Suppressor macrophage (primary cell): ENCODE measurements around the gene RGS17.
"Not testable (repeated sequence)": the region's sequence is repeated elsewhere in the genome, so short reads cannot be mapped to it uniquely, and the experiment has no call there.

Experiments
- DNase-seq, 4 experiments: peaks; one replicate each; pipeline ENCODE4 v3.0.0-alpha.2; 2020 to 2022

RGS17 gene

GRCh38 chr6:153123801-153124200 lies 7.3 kb downstream of the RGS17 start:
- DNase-seq = no peak

GRCh38 chr6:153121311-153121710 lies 9.8 kb downstream of the RGS17 start:
- no peak for DNase-seq

DNA sequence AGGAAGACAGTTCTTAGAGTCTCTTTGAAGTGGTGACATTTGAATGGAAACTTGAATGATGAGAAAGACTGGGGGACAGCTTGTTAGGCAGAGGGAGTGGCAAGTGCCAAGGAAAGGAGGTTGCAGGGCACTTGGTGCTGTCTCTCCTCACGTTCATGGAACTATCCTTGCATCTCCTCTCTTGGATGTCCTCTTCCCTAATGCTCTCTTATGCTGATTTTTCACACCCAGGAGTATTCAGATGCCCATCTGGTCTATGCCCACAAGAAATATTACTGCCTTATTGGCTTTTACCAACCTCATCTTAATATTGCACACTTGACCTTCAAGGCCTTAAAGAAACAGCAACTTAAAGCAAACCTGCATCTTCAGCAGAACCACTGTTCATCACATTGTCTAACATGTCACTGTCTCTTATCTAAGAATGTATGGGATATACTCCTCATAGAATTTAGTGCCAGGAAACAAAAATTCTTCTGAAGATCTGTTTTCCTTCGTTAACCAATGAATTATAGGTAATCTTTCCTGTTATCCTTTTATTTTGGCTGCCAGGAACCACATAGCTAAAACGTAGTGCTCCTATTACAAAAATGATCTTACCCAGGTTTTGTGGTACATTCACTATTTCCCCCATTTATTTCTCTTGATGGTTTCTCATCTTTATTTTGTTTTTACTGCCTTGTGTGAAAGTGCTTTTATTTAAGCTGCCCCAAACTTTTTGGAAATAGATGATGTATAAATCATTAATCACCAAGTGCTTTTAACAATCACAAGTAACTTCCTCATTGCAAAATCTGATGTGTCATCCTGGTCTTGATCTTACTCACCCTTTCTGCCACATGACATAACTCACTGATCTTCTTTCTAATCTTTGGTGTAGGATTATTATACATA lies 12.8 kb downstream of the RGS17 start:
- DNase-seq = peak; percentile 28 to 81 (median 54)

DNA sequence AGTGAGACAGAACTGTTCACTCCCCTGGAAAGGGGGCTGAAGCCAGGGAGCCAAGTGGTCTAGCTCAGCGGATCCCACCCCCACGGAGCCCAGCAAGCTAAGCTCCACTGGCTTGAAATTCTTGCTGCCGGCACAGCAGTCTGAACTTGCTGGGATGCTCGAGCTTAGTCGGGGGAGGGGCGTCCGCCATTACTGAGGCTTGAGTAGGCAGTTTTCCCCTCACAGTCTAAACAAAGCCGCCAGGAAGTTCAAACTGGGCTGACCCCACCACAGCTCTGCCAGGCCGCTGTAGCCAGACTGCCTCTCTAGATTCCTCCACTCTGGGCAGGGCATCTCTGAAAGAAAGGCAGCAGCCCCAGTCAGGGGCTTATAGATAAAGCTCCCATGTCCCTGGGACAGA lies 20.0 kb downstream of the RGS17 start:
- DNase-seq = not testable (repeated sequence)

DNA sequence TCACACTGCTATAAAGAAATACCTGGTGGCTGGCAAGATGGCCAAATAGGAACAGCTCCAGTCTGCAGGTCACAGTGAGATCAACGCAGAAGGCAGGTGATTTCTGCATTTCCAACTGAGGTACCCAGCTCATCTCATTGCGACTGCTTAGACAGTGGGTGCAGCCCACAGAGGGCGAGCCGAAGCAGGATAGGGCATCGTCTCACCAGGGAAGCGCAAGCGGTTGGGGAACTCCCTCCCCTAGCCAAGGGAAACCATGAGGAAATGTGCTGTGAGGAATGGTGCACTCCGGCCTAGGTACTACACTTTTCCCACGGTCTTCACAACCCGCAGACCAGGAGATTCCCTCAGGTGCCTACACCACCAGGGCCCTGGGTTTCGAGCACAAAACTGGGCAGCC lies 20.5 kb downstream of the RGS17 start:
- DNase-seq = not testable (repeated sequence)

DNA sequence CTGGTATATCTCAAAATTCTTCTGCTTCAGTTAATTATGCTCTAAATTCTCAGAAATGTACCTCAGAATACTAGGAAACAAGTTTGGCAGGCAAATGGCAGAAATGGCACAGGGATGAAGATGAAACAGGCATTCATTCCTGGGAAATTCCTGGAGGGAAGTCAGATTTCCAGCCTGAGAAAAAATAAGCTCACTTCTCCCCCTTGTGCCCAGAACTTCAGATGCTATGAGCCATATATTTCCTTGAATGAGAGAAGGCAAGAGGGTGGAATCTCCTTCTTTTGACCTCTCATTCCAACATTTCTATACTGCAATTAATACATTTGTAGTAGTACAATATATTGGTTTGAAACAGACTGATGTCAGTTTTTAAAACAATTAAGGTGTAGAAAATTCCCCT lies 22.8 kb downstream of the RGS17 start:
- DNase-seq = no peak

GRCh38 chr6:153106021-153106420 lies 25.1 kb downstream of the RGS17 start:
- DNase-seq = no peak

- no peak for DNase-seq
These were observed 26.9 kb downstream of the RGS17 start for GRCh38 chr6:153104220-153104619.

- no peak for DNase-seq
These were observed 27.8 kb downstream of the RGS17 start for GRCh38 chr6:153103319-153103655.

DNA sequence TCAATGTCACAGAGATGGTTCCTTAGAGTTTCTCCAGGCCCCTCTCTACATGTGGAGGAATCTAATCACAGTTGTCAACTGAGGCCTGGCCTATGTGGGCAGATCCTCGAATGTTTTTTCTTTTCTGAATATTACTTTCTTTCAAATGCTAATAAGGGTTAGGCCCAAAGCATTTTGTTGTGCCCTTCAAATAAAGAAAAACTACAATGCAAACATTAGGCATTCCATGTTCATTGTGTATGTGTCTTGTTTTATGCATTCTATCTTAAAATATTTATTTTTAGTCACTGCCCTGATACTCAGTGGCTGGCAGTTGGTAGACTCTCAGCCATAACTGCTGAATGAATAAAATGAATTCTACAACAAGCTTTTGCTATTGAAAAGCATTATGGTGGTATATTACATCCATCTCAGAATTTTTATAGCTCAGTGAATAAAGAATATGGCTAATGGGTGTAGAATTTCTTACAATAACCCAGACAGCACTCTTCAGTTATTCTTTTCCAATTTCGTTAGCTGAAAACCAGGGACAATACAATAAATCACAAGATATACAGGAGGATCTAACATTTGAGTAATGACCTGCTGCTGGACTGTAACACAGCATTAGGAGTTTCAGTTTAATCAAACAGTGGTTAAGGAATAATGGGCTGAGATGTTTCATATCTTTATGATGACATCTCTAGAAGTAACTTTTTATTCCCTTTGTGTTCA lies 28.3 kb downstream of the RGS17 start:
- no peak for DNase-seq

- peak in 3 of 4 experiments; percentile 17 to 22 (median 21) for DNase-seq
These were observed 29.6 kb downstream of the RGS17 start for GRCh38 chr6:153101461-153101860.

DNA sequence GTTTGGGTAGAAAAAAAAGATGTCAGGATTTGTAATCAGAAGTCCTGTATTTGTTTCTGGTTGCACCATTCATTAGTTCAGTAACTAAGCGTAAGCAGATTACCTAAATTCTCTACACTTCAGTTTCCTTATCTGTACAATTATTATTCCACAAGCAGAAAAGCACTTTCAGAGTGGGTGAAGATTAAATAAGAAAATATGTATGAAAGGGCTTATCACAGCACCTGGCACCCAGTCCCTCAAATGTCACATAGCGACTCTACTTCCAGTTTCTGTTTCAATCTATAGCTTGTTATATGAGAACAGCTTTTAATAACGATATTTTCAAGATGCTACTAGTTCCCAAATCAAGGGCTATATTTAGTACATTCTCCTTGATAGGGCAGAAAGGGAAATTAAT lies 31.4 kb downstream of the RGS17 start:
- DNase-seq = no peak

DNA sequence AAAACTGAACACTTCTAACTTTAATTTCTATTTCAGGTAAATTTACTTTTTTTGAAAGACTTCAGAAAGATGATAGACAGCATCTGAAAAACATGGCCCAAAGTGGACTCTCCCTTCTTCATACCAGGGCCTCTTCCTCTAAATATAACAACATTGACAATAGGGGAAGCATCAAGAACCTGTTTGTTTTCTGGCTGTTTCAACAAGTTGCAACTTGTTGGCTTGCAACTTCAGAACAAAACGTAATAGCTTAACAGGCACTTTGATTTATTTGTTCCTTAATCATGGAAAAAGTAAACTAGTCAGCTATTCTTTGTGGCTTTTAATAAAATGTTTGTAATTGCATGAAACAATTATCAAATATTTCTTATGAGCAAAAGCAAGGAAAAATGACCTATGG lies 34.3 kb downstream of the RGS17 start:
- DNase-seq = peak in 3 of 4 experiments; percentile 10 to 33 (median 28)

DNA sequence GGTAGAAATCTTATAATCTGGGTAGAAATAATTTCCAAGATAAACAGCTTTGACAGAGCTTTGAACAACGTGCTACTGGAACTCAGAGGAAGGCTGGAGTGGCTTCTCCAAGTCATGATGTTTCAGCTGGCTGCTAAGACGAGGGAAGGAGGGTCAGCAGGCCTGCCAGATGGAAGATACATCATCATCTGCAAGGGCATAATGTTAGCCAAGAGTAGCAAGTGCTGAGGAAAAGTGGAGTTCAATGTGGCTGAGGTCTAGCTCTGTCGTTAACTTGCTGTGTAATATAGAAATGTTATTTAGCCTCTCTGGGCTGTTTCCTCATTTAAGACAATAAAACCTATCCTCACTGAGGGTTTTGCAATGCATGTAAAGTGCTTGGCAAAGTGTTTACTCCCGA lies 35.1 kb downstream of the RGS17 start:
- no peak for DNase-seq

DNA sequence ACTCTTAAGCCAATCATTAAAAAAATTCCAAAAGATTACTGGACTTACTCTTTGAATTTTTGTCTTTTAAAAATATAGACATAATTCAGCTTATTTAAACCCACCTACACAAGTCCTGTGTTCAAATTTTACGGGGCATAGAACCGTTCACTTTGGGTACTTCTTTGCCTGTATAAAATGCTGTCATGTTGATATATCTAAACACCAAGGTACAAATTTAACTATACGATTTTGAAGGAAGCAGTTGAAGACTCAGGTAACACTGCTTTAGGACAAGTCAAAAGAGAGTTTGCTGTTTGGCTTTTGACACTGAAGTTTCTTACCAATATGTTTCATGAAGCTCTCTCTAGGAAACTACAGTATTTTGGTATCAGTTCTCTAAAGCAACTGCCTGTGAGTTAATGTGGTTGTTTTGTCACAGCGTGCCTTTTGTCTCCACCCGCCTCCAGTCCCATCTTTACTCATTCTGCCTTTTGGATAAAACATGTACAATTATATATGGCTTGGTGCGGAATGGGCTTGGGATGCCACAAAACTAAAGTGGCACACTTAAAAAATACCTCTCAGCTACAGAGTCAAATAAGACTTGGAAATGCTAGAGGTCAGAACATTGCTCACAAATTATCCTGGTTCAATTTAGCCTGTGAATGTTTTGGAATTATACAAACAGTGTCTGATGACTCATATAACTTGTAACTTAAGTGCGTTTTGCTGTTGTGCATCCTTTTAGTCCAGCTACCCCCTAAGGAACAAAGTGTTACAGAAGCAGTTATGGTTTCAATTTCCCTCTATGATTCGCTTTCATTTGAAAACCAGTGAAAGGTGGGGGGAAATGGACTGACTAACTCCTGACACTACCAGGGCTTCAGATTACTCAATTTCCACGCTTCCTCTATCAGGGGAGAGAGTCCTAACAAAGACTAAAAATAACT lies 38.7 kb downstream of the RGS17 start:
- peak; percentile 47 to 81 (median 68) for DNase-seq

GRCh38 chr6:153090241-153090930 lies 40.7 kb downstream of the RGS17 start:
- DNase-seq = peak; percentile 54 to 82 (median 69)

DNA sequence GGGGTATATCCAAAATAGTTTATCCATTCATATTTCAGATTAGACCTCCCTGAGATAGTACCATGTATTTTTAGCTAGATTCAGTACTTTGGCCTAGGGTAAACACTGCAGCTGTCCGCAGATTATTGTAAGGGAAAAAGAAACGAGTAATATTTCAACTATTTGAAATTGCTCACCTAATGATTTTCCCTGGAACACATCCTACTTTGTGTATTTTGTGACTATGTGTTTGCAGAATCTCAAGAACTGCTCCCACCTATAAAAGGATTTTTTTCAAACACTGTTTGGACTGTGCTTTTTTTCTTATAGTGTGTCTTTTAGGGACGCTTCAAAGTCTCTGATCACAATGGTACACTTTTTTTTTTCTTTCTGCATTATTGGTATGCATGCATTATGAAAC lies 42.3 kb downstream of the RGS17 start:
- DNase-seq = no peak

GRCh38 chr6:153087436-153087835 lies 43.6 kb downstream of the RGS17 start:
- peak; percentile 31 to 76 (median 47) for DNase-seq

GRCh38 chr6:153086225-153086990 lies 44.7 kb downstream of the RGS17 start:
- no peak for DNase-seq

GRCh38 chr6:153085239-153085638 lies 45.8 kb downstream of the RGS17 start:
- no peak for DNase-seq

- no peak for DNase-seq
These were observed 46.7 kb downstream of the RGS17 start for GRCh38 chr6:153084393-153084792.
